ENCODE results near the gene LIX1. TPM values are rescaled to one million over a fixed set of nuclear protein-coding genes. Genes with fewer than 3 reads are reported as not detected.

Gene LIX1
- total and polyA plus RNA-seq, 2 of the 8 experiments (the other 6 are each of a cell fraction or from before 2014, with no cell fraction given): 0.26 to 0.45 TPM

GRCh38 chr5:97107318-97107717 is 35.1 kb downstream of the LIX1 start:
- Histone ChIP-seq H2AFZ (ENCODE audit: low read length) (no peak overlapping the region), H3K23ac (ENCODE audit: insufficient read length) (no peak overlapping the region), H4K8ac (ENCODE audit: extremely low read depth, insufficient read depth, low read length) (no peak overlapping the region), H3K9me3 (ENCODE audit: insufficient read depth in 2 of 2, low read depth in 1 of 2, low read length in 1 of 2) (no peaks in the 10 kb centered on the region), H4K5ac (ENCODE audit: insufficient read length, low read depth, low read length) (no peak overlapping the region), H3K27ac (ENCODE audit: low read depth, low read length) (no peak overlapping the region), H3K79me2 (ENCODE audit: control insufficient read depth in 1 of 2, insufficient read depth in 2 of 2, low read length in 2 of 2) (no peaks in the 10 kb centered on the region), H3K9ac (replicated peaks in 1 of 4; ENCODE audit: extremely low read depth in 1 of 4, low read depth in 3 of 4, low read length in 3 of 4) (no peak overlapping the region), H2BK12ac (ENCODE audit: low read depth, low read length) (no peak overlapping the region), H3K23me2 (ENCODE audit: low read depth, low read length) (no peaks in the 10 kb centered on the region), H3K4ac (replicated peaks; ENCODE audit: insufficient read length, low read depth, low read length) (no peak overlapping the region), H2BK120ac (replicated peaks; ENCODE audit: low read depth, low read length) (no peak overlapping the region), H3K27me3 (replicated peaks in 1 of 4; ENCODE audit: control insufficient read depth in 3 of 4, extremely low read depth in 1 of 4, insufficient read depth in 3 of 4, low read length in 3 of 4) (no peaks in the 10 kb centered on the region), H2BK20ac (ENCODE audit: low read length) (no peak overlapping the region), H4K20me1 (replicated peaks in 1 of 2; ENCODE audit: control insufficient read depth in 1 of 2, insufficient read depth in 2 of 2, low read length in 2 of 2) (no peaks in the 10 kb centered on the region), H2BK15ac (ENCODE audit: low read length) (no peak overlapping the region), H3K4me1 (replicated peaks in 1 of 4; ENCODE audit: control insufficient read depth in 3 of 4, insufficient read depth in 4 of 4, low read length in 3 of 4) (peaks cover 0 to 6% (median under 1%) of the 10 kb centered on the region in 4 experiments; a peak in 1 of 7 replicates), H3K36me3 (ENCODE audit: control insufficient read depth in 2 of 4, insufficient read depth in 4 of 4, low read length in 3 of 4) (no peaks in the 10 kb centered on the region; a peak in 1 of 8 replicates), H2AK5ac (ENCODE audit: low read depth, low read length) (no peak overlapping the region), H4K91ac (replicated peaks; ENCODE audit: insufficient read length, low read length) (no peak overlapping the region), H3K14ac (ENCODE audit: insufficient read length) (no peak overlapping the region), H3K18ac (ENCODE audit: extremely low read depth, low read length) (no peak overlapping the region), H3K4me2 (ENCODE audit: insufficient read depth in 1 of 2, low read depth in 2 of 2, low read length in 2 of 2) (no peak overlapping the region), H3K4me3 (ENCODE audit: extremely low read depth in 1 of 4, insufficient read depth in 2 of 4, low read depth in 3 of 4, low read length in 4 of 4) (no peak overlapping the region), H3K79me1 (ENCODE audit: low read depth, low read length) (no peaks in the 10 kb centered on the region), H2BK5ac (ENCODE audit: low read depth, low read length) (no peak overlapping the region), H3K56ac (replicated peaks; ENCODE audit: insufficient read length, low read depth, low read length) (no peak overlapping the region)
- 81% methylated on average over 7 of the region's 7 CpGs; no CpG with 5 or more reads in 1 of the 2 experiments for WGBS, 2 experiments (ENCODE audit: extremely low coverage in 1 of 2, insufficient coverage in 1 of 2, insufficient read length in 1 of 2, insufficient replicate concordance in 2 of 2, low coverage in 1 of 2, low lambda C conversion rate in 2 of 2, missing lambda C conversion rate in 1 of 2)
- FAIRE-seq: no peak
- no peak for DNase-seq (ENCODE audit: low read depth in 1 of 2, low spot score in 2 of 2)
- ChIA-PET POLR2A (ENCODE audit: partially characterized antibody) (no interaction called here), CTCF (ENCODE audit: partially characterized antibody) (interaction anchor here (1.1 to 2.4 kb wide), 3 partner anchors 34 to 238 kb away, joined by 3 to 8 read pairs (median 4); partner anchors contain the start of gene LIX1)
- no peak for TF ChIP-seq TCF12 (IDR thresholded peaks at IDR 0.05; ENCODE audit: low read depth, low read length)
- no peak for TF ChIP-seq TAF7 (optimal IDR thresholded peaks at IDR 0.05; ENCODE audit: borderline replicate concordance, low read depth, low read length)
- no peak for TF ChIP-seq GABPA (IDR thresholded peaks at IDR 0.05; ENCODE audit: borderline replicate concordance, insufficient read depth, low read length)
- no peak for TF ChIP-seq BCL11A (IDR thresholded peaks at IDR 0.05; ENCODE audit: low read depth in 2 of 2, low read length in 2 of 2)
- no peak for TF ChIP-seq YY1 (IDR thresholded peaks at IDR 0.05; ENCODE audit: low read depth, low read length)
- TF ChIP-seq BACH1 (IDR thresholded peaks at IDR 0.05; ENCODE audit: low read length): no peak
- TF ChIP-seq RXRA (IDR thresholded peaks at IDR 0.05; ENCODE audit: insufficient read depth, low read depth, low read length): no peak
- no peak for TF ChIP-seq CEBPB (IDR thresholded peaks at IDR 0.05; ENCODE audit: low read depth, low read length)
- TF ChIP-seq SP1 (IDR thresholded peaks at IDR 0.05; ENCODE audit: low read depth, low read length): no peak
- no peak for TF ChIP-seq SIN3A (conservative IDR thresholded peaks at IDR 0.05 in 1 of 2, IDR thresholded peaks at IDR 0.05 in 1 of 2; ENCODE audit: low read depth in 1 of 2, low read length in 2 of 2)
- TF ChIP-seq ATF2 (IDR thresholded peaks at IDR 0.05; ENCODE audit: low read length): no peak
- TF ChIP-seq RFX5 (IDR thresholded peaks at IDR 0.05; ENCODE audit: borderline replicate concordance, low read depth, low read length): no peak
